ENCODE results near the gene ZBTB20.

Gene ZBTB20

DNA sequence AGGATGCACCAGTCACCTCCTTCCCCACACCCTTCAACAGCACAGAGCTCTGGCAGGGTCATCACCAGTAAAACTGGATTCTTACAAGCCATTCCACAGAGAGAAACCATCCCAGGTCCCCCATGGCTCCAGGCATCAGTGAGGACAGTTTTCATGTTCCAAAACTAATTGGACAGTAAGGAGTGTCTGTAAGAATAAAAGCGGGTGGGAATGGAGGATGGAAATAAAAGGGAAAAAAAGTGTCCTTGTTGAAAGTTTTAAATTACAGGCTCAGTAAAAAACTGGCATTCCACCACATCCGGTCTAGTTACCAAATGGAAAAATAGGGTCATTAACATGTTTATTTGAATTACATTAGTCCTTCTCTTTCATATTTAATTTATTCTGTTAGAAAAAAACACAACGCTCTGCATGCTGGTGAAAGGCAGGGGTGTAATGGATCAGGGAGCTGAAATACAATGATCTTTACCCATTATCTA is 735.9 kb downstream of the ZBTB20 start:
- TF ChIP-seq SPI1 (IDR thresholded peaks at IDR 0.05; ENCODE audit: borderline replicate concordance, low read depth) (no peak), POLR2AphosphoS5 (IDR thresholded peaks at IDR 0.05; ENCODE audit: low read depth) (no peak), GABPA (IDR thresholded peaks at IDR 0.05; ENCODE audit: low read depth) (no peak)
- TF ChIP-seq, protein P1, sequence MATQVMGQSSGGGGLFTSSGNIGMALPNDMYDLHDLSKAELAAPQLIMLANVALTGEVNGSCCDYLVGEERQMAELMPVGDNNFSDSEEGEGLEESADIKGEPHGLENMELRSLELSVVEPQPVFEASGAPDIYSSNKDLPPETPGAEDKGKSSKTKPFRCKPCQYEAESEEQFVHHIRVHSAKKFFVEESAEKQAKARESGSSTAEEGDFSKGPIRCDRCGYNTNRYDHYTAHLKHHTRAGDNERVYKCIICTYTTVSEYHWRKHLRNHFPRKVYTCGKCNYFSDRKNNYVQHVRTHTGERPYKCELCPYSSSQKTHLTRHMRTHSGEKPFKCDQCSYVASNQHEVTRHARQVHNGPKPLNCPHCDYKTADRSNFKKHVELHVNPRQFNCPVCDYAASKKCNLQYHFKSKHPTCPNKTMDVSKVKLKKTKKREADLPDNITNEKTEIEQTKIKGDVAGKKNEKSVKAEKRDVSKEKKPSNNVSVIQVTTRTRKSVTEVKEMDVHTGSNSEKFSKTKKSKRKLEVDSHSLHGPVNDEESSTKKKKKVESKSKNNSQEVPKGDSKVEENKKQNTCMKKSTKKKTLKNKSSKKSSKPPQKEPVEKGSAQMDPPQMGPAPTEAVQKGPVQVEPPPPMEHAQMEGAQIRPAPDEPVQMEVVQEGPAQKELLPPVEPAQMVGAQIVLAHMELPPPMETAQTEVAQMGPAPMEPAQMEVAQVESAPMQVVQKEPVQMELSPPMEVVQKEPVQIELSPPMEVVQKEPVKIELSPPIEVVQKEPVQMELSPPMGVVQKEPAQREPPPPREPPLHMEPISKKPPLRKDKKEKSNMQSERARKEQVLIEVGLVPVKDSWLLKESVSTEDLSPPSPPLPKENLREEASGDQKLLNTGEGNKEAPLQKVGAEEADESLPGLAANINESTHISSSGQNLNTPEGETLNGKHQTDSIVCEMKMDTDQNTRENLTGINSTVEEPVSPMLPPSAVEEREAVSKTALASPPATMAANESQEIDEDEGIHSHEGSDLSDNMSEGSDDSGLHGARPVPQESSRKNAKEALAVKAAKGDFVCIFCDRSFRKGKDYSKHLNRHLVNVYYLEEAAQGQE (IDR thresholded peaks at IDR 0.05; ENCODE audit: insufficient replicate concordance, low read depth), result no peak
- TF ChIP-seq, protein P2, sequence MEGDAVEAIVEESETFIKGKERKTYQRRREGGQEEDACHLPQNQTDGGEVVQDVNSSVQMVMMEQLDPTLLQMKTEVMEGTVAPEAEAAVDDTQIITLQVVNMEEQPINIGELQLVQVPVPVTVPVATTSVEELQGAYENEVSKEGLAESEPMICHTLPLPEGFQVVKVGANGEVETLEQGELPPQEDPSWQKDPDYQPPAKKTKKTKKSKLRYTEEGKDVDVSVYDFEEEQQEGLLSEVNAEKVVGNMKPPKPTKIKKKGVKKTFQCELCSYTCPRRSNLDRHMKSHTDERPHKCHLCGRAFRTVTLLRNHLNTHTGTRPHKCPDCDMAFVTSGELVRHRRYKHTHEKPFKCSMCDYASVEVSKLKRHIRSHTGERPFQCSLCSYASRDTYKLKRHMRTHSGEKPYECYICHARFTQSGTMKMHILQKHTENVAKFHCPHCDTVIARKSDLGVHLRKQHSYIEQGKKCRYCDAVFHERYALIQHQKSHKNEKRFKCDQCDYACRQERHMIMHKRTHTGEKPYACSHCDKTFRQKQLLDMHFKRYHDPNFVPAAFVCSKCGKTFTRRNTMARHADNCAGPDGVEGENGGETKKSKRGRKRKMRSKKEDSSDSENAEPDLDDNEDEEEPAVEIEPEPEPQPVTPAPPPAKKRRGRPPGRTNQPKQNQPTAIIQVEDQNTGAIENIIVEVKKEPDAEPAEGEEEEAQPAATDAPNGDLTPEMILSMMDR (IDR thresholded peaks at IDR 0.05; ENCODE audit: insufficient read depth, low read length), result no peak
- no peak overlapping the region for H3K27ac ChIP-seq (replicated peaks)
- no peak for DNase-seq (ENCODE audit: low read depth in 1 of 2, low spot score in 1 of 2)
- H3K4me3 ChIP-seq (replicated peaks; ENCODE audit: insufficient read depth, low read length), result no peak overlapping the region
- no peaks in the 10 kb centered on the region for H3K27me3 ChIP-seq (ENCODE audit: insufficient read depth, poor library complexity, severe bottlenecking)

DNA sequence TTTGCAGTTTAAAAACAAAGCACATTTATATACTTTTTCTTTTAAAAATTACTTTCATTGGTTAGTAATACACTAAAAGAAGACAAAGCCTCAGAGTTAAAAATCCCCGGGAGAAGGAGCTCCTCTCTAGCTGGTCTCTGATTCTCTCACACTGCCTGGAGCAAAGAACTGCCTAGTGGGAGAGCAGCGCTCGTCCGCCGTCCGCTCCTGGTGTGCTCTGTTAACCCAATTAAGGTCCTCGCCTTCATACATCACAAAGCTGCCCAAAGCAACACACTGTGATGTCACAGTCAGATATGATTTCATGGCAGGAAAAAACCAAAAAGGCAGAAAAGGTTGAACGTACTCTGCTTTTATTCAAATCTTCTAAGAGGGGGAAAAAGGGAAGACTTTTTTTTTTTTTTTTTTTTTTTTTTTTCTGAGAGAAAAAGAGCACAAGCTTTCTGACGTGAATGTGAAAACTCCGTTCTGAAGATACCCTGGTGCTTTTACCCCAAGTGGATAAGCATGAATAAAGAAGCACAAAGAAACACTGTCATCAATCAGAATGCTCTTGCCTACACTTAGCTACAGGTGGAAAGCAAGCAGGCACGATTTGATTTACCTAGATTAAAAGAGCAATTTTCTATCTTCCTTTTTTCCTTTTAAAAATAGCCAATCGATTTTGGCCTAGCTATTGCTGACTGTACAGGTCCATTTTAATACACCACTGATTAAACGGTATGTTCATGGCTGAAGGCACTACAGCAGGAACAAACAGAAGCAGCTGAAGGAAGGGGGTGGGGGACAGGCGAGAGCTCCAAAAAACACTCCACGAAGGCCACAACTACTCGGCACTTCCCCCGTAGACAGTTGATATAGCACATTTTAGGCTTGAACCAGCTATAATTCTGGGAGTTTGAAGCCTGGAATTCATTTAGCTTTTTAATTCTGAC is 738.1 kb downstream of the ZBTB20 start:
- DNase-seq (ENCODE audit: low read depth in 1 of 2, low spot score in 1 of 2), result no peak
- TF ChIP-seq GABPA (IDR thresholded peaks at IDR 0.05; ENCODE audit: low read depth) (no peak), SPI1 (IDR thresholded peaks at IDR 0.05; ENCODE audit: borderline replicate concordance, low read depth) (no peak), POLR2AphosphoS5 (IDR thresholded peaks at IDR 0.05; ENCODE audit: low read depth) (no peak)
- TF ChIP-seq, protein P2 (IDR thresholded peaks at IDR 0.05; ENCODE audit: insufficient read depth, low read length), result no peak
- TF ChIP-seq, protein P1 (IDR thresholded peaks at IDR 0.05; ENCODE audit: insufficient replicate concordance, low read depth), result no peak

DNA sequence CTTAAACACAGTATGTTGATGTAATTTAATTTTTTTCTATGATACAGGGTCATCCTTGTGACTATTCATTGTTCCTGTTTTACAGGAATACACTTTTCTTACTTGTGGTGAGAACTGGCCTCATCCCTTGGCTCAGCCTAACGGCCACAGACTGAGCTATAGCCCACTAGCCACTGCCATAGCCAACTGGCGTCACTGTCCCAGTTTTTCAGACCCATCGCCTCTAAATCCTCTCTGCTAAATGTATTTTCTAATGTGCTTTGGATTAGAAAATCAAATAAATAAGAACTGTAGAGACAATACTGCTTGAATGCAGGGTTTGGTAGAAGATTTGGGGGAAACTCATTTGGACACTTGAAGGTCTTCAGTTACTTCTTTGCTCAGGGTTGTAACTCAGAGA is 740.2 kb downstream of the ZBTB20 start:
- no peak overlapping the region for H3K4me3 ChIP-seq (replicated peaks; ENCODE audit: insufficient read depth, low read length)
- H3K27ac ChIP-seq (replicated peaks), result no peak overlapping the region
- no peak for DNase-seq (ENCODE audit: low read depth in 1 of 2, low spot score in 1 of 2)
- TF ChIP-seq, protein P1 (IDR thresholded peaks at IDR 0.05; ENCODE audit: insufficient replicate concordance, low read depth), result no peak
- TF ChIP-seq GABPA (IDR thresholded peaks at IDR 0.05; ENCODE audit: low read depth) (no peak), POLR2AphosphoS5 (IDR thresholded peaks at IDR 0.05; ENCODE audit: low read depth) (no peak), SPI1 (IDR thresholded peaks at IDR 0.05; ENCODE audit: borderline replicate concordance, low read depth) (no peak)
- TF ChIP-seq, protein P2 (IDR thresholded peaks at IDR 0.05; ENCODE audit: insufficient read depth, low read length), result no peak
- H3K27me3 ChIP-seq (ENCODE audit: insufficient read depth, poor library complexity, severe bottlenecking), result no peaks in the 10 kb centered on the region

More for the DNA sequence above, 738.1 kb downstream of the ZBTB20 start:
- Histone ChIP-seq H3K27ac (replicated peaks) (no peak overlapping the region), H3K4me3 (replicated peaks; ENCODE audit: insufficient read depth, low read length) (no peak overlapping the region), H3K27me3 (ENCODE audit: insufficient read depth, poor library complexity, severe bottlenecking) (no peaks in the 10 kb centered on the region)
